GDM1 (cell line): ENCODE data around the gene ZFP28.

ENCODE experiments used
- DNase-seq: peaks from one replicate; lab custom pipeline; 2025; lab: John Stamatoyannopoulos, UW

The ZFP28 gene

DNA sequence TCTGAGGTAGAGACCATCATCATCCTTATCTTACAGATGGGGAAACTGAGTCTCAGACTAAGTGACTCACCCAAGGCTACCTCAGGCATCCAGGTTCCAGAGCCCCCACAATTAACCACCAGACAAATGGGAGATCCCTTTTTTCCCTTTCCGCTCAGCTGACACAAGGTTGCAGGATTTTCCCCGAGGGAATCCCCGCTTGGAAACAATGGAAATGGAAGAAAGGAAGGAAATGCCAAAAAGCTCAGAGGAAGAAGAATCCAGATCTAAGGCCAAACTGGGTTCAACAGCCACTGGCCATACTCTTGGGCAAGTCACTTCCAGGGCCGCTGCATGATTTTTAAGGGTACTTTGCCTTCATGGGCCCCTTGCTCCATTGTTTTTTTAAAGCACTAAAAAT lies 57.9 kb downstream of the ZFP28 start:
- DNase-seq = no peak

GRCh38 chr19:56597696-56598095 lies 58.9 kb downstream of the ZFP28 start:
- DNase-seq = no peak

- no peak for DNase-seq
These were observed 62.6 kb downstream of the ZFP28 start for GRCh38 chr19:56601375-56601774.

GRCh38 chr19:56603829-56604228 lies 65.1 kb downstream of the ZFP28 start:
- no peak for DNase-seq
